ENCODE results near the gene ESYT3.

- TF ChIP-seq CTCF (IDR thresholded peaks at IDR 0.05; ENCODE audit: low read depth, low read length, missing input control) (no peak), SP1 (IDR thresholded peaks at IDR 0.05) (no peak), MAX (IDR thresholded peaks at IDR 0.05) (no peak), YY1 (IDR thresholded peaks at IDR 0.05) (no peak), ATF3 (IDR thresholded peaks at IDR 0.05) (no peak), RXRA (IDR thresholded peaks at IDR 0.05) (no peak), GABPA (IDR thresholded peaks at IDR 0.05 in 1 of 2, conservative IDR thresholded peaks at IDR 0.05 in 1 of 2) (no peak), TAF1 (conservative IDR thresholded peaks at IDR 0.05) (no peak), NR2F2 (IDR thresholded peaks at IDR 0.05) (no peak), EGR1 (IDR thresholded peaks at IDR 0.05; ENCODE audit: low read depth in 2 of 2) (no peak), JUND (IDR thresholded peaks at IDR 0.05) (no peak), HNF4A (conservative IDR thresholded peaks at IDR 0.05) (no peak), ZBTB33 (IDR thresholded peaks at IDR 0.05) (no peak)
- TF ChIP-seq, protein P1, sequence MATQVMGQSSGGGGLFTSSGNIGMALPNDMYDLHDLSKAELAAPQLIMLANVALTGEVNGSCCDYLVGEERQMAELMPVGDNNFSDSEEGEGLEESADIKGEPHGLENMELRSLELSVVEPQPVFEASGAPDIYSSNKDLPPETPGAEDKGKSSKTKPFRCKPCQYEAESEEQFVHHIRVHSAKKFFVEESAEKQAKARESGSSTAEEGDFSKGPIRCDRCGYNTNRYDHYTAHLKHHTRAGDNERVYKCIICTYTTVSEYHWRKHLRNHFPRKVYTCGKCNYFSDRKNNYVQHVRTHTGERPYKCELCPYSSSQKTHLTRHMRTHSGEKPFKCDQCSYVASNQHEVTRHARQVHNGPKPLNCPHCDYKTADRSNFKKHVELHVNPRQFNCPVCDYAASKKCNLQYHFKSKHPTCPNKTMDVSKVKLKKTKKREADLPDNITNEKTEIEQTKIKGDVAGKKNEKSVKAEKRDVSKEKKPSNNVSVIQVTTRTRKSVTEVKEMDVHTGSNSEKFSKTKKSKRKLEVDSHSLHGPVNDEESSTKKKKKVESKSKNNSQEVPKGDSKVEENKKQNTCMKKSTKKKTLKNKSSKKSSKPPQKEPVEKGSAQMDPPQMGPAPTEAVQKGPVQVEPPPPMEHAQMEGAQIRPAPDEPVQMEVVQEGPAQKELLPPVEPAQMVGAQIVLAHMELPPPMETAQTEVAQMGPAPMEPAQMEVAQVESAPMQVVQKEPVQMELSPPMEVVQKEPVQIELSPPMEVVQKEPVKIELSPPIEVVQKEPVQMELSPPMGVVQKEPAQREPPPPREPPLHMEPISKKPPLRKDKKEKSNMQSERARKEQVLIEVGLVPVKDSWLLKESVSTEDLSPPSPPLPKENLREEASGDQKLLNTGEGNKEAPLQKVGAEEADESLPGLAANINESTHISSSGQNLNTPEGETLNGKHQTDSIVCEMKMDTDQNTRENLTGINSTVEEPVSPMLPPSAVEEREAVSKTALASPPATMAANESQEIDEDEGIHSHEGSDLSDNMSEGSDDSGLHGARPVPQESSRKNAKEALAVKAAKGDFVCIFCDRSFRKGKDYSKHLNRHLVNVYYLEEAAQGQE (IDR thresholded peaks at IDR 0.05): no peak
Observed at GRCh38 chr3:138493804-138494606, 59.6 kb downstream of the ESYT3 start.

Measured in liver (tissue), 3 donors.